ENCODE results near the gene SF3A2.

SF3A2 gene

DNA sequence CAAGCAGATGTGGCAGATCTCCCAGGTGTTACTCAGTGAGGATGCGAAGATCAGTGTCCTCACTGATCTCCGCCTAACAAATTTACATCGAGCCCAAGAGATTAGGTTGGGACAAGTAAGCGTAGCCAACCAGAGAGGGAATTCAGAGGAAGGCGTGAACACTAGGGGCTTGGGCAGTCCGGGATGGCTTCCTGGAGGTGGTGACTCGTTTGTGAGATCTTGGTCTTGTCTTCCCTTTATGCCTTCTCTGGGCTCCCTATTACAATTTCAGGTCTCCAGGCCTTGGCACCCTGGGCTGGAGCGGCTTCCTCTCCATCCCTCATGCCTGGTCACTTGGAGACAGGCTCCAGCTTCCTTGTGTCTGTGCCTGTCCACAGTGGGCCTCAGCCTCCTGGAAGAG is 6.2 kb downstream of the SF3A2 start:
- DNase-seq = no peak

DNA sequence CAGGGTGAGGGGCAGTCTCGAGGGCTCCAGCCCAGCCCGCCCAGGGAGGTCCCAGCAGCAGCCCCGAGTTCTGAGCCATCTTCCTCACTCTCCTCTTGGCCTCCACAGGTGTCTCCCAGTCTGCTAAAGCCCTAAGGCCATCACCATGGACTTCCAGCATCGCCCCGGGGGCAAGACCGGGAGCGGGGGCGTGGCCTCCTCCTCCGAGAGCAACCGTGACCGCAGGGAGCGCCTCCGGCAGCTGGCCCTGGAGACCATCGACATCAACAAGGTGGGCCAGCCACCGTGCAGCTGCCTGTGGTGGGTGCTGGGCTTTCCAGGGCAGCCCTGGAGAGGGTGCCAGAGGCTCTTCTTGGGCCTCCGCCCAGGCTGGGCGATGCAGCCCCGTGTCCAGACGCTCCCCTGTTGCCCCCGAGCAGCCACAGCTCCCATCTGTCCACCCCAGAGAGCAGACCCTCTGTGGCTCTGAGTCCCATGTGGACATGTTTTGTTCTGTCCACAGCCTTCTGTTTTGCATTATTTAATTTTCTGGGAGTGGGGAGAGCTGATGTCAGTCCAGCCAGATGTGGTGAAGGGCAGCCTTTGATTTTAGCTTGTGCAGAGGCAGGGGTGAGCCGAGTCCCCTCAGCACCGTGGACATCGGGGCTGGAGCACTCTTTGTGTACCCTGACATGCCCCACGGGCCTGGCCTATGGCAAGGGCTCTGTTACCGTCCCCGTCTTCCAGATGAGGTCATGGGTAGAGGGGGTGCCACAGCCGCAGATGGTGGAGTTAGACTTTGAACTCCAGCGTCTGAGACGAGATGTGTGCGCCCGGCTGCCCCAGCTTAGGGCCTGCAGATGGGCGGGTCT is 6.9 kb downstream of the SF3A2 start:
- DNase-seq = no peak

DNA sequence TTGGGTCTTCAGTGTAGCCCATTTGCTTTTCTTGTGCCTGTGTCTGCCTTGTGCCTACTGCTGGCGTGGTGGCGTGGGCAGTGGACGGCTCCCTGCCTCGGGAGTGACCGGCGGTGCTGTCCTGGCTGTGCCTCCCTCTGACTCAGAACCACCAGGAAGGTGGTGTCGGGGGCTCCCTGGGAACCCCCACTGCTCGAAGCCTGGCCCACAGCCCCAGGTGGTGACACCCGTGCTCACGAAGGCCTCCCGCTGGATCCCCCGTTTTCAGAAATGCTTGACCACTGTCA is 7.4 kb downstream of the SF3A2 start:
- DNase-seq = no peak

DNA sequence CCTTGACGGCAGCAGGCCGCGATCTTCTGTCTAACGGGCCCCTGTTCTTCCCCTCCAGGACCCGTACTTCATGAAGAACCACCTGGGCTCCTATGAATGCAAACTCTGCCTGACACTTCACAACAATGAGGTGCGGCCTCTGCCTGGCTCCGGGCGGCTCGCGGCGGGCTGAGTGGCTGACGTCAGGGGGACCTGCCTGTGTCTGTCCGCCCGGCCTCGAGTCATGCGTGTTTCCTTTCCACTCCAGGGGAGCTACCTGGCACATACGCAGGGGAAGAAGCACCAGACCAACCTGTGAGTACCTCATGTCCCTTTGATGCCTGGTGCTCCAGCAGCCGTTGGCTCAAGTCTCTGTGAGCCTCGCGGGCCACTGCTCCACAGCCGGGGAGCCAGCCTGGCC is 7.9 kb downstream of the SF3A2 start:
- no peak for DNase-seq

DNA sequence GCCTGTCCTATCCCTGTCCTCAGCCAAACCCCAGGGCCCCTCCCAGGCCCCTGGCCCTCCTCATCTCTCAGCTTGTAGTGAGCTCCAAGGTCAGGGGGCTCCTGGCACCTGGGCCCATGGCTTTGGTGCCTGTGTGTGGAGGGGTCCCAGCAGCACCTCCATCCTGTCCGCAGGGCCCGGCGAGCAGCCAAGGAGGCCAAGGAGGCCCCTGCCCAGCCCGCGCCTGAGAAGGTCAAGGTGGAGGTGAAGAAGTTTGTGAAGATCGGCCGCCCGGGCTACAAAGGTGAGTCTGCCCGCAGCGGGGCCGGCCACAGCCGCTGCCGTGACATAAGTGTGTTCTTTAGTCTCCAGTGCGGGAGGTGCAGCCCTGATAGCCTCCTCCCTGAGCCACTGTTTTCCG is 8.6 kb downstream of the SF3A2 start:
- DNase-seq = no peak

DNA sequence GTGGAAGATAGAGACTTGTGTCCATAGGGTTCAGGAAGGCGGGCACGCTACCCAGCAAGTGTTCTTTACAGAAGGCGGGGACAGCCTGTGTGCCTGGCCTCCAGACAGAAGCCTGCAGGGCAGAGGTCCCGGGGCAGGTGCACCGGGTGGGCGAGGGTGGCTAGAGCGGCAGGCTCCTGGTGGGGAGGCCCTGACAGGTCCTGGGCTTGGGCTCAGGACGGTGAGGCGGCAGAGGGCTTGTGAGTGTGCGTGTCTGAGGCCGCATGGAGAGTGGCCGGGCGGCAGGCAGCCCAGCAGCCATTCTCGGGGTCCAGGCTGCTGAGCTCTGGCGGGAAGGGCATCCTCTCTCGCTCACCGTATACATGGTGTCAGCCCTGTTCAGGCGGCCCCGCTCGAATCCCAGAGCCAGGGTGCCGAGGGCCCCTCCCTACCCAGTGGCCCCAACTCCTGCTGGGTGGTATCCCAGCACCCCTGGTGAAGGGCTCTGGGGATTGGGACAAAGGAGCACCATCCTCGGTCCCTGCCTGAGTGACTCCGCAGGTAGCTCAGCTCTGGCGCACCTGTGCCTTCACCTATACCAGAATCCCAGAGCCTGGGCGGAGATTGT is 9.5 kb downstream of the SF3A2 start:
- DNase-seq = no peak

DNA sequence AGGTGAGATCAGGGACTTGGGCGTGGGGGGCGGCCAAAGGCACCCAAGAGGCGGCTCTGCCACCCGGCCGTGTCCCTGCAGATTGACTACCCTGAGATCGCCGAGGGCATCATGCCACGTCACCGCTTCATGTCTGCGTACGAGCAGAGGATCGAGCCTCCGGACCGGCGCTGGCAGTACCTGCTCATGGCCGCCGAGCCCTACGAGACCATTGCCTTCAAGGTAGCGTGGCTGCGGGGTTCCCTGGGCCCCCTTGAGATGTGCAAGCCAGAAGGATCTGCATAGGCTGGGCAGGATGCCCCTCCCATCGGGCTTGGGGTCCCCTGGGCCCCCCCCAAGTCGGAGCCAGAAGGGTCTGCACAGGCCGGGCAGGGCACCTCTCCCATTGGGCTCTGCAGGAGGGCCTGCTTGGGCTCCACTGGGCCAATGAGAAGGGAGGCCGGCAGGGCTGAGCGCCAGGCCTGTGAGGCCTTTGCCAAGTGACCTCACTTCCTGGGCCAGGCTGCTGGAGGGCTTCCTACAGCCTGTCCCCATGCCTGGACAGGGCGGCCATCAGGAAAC is 10.3 kb downstream of the SF3A2 start:
- DNase-seq = no peak

DNA sequence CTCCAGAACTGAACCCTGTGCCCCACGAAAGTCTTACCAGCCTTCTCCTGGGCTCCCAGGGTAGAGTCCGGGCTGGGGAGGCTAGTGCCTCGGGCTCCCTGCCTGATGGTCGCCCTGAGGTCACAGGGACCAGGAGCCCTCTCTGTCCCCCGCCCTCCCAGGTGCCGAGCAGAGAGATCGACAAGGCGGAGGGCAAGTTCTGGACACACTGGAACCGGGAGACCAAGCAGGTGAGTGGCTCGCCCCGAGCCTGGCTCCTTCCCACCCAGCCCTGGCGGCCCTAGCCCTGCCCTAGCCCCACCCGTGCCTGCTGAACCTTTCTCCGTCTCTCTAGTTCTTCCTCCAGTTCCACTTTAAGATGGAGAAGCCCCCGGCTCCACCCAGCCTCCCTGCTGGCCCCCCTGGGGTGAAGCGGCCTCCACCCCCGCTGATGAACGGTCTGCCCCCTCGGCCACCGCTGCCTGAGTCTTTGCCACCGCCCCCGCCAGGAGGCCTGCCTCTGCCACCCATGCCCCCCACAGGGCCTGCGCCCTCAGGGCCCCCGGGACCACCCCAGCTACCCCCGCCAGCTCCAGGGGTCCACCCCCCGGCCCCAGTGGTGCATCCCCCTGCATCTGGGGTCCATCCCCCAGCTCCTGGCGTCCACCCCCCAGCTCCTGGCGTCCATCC is 10.9 kb downstream of the SF3A2 start:
- no peak for DNase-seq

DNA sequence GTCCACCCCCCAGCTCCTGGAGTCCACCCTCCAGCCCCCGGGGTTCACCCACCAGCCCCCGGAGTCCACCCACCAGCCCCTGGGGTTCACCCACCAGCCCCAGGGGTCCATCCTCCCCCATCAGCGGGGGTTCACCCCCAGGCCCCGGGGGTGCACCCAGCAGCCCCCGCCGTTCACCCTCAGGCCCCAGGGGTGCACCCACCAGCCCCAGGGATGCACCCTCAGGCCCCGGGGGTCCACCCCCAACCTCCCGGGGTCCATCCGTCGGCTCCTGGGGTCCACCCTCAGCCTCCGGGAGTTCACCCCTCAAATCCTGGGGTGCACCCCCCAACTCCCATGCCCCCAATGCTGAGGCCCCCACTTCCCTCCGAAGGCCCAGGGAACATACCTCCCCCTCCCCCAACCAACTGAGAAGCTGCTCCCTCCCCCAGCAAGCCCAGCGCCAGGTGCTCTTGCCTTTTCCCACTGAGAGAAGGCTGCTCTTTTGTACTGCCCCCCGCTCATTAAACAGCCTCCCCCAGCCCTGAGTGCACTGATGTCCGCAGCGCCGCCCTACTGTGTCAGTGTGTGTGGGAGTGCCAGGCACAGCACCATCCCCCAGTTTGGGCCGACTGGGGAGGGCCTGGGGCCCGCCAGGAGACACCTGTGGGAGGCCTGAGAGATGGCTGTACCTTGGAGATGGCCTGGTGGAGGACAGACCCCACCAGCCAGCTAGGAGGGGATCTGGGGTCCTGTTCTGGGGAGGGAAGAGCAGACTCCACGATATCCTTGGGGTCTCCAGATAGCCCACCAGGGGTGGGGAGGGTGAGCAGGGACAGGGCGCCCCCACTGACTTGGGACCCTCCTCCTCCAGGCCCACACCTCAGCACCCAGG is 11.7 kb downstream of the SF3A2 start:
- no peak for DNase-seq

DNA sequence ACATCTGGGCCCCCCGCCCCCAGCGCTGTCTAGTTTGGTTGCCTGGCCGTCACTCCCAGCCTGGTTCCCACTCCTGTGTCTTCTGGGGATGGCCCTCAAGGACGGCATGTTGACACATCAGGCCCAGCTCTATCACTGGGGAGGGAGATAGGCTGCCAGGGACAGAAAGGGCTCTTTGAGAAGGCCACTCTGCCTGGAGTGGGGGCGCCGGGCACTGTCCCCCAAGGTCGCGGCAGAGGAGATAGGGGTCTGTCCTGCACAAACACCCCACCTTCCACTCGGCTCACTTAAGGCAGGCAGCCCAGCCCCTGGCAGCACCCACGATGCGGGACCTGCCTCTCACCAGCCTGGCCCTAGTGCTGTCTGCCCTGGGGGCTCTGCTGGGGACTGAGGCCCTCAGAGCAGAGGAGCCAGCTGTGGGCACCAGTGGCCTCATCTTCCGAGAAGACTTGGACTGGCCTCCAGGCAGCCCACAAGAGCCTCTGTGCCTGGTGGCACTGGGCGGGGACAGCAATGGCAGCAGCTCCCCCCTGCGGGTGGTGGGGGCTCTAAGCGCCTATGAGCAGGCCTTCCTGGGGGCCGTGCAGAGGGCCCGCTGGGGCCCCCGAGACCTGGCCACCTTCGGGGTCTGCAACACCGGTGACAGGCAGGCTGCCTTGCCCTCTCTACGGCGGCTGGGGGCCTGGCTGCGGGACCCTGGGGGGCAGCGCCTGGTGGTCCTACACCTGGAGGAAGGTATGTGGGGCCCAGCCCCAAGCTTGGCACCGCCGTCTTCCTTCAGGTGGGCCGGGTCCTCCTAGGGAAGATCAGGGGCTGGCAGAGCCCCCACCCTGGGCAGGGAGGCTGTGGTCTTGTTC is 12.6 kb downstream of the SF3A2 start, which contains the start of gene AMH:
Gene AMH (plus strand): TSS at position 314 of the 857 bp plus-strand sequence. CDS start 10 bp downstream, at position 324.
- no peak for DNase-seq

DNA sequence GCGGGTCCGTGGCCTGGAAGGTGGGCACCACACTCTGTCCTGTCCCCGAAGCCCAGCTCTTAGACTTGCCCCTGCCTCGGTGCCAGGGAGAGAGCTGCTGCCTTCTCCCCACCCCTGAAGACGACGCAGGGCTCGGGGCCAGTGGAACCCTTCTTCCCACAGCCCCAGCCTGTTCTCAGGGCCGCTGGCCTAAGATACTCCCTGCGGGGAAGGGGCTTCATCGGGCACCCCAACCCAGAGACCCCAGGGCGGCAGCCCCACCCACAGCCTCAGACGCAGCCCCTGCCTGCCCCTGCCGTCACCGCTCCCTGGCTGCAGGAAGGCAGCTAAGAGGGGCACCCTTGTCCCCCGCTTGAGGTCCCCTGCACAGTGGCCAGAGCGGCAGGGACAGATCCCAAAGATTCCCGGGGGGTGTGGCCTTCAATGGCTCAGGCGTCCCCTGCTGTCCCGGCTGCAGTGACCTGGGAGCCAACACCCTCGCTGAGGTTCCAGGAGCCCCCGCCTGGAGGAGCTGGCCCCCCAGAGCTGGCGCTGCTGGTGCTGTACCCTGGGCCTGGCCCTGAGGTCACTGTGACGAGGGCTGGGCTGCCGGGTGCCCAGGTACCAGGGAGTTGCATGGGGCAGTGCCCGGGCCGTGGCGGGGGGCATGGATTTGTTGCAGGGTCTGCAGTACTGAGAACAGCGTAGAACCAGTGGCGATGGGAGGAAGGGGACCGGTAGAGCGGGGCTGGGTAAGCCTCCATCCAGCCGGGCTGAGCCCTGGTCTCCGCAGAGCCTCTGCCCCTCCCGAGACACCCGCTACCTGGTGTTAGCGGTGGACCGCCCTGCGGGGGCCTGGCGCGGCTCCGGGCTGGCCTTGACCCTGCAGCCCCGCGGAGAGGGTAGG is 13.5 kb downstream of the SF3A2 start:
- DNase-seq = no peak

DNA sequence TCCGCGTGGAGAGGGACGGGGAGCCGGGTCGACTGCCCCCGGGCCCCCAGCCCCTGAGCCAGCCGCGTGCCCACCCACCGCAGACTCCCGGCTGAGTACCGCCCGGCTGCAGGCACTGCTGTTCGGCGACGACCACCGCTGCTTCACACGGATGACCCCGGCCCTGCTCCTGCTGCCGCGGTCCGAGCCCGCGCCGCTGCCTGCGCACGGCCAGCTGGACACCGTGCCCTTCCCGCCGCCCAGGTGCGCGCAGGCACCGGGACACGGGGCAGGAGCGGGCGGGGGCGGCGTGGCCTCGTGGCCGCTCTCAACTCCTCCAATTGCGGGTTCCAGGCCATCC is 14.1 kb downstream of the SF3A2 start:
- no peak for DNase-seq

DNA sequence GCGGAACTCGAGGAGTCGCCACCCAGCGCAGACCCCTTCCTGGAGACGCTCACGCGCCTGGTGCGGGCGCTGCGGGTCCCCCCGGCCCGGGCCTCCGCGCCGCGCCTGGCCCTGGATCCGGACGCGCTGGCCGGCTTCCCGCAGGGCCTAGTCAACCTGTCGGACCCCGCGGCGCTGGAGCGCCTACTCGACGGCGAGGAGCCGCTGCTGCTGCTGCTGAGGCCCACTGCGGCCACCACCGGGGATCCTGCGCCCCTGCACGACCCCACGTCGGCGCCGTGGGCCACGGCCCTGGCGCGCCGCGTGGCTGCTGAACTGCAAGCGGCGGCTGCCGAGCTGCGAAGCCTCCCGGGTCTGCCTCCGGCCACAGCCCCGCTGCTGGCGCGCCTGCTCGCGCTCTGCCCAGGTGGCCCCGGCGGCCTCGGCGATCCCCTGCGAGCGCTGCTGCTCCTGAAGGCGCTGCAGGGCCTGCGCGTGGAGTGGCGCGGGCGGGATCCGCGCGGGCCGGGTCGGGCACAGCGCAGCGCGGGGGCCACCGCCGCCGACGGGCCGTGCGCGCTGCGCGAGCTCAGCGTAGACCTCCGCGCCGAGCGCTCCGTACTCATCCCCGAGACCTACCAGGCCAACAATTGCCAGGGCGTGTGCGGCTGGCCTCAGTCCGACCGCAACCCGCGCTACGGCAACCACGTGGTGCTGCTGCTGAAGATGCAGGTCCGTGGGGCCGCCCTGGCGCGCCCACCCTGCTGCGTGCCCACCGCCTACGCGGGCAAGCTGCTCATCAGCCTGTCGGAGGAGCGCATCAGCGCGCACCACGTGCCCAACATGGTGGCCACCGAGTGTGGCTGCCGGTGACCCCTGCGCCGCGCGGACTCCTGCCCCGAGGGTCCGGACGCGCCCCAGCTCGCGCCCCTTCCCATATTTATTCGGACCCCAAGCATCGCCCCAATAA is 14.8 kb downstream of the SF3A2 start:
- DNase-seq = no peak

DNA sequence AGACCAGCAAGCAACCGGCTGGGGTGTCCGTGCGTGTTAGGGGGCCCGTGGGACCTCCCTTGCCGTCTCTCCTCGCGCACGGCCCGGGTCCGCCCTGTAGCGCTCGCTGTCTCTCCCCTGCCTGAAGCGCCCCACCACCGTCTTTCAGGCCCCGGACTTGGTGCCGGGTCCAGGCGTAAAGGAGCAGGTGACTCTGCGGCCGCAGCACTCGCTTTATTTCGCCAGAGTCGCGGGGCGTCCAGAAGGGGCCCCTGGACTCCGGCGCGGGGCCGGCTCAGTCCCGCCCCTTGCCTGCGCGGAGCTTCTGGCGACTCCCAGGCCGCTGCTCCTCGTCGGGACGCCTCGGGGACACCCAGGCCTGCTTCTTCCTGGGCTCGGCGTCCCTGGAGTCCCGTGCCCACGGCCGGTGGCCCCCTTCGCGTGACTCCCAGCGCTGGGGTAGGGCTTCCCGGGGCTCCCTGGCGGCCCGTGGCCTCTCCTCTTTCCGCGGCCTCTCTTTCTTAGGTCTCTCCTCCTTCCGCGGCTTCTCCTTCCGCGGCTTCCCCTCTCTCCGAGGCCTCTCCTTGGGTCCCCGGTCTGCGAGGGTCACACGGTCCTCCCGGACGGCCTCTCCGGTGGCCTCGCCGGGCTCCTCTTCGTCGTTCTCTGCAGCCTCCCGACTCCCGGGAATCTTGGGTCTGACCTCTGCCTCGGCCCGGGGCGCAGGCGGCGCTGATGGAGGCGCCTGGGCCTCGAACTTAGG is 15.6 kb downstream of the SF3A2 start:
- DNase-seq = no peak

DNA sequence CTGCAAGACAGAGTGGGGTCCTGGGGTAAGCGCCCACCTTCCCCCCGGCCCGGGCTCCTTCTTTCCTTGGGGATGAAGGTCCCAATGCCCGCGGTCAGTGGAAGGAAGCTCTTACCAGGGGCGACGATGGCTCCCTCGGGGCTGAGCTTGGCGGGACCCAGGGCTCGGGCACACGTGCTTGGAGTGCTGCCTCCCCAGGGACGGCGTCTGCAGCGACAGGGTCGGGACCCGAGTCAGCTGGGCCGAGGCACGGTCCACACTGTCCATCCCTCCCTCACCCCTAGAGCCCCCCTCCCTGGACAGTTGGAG is 16.1 kb downstream of the SF3A2 start:
- no peak for DNase-seq

DNA sequence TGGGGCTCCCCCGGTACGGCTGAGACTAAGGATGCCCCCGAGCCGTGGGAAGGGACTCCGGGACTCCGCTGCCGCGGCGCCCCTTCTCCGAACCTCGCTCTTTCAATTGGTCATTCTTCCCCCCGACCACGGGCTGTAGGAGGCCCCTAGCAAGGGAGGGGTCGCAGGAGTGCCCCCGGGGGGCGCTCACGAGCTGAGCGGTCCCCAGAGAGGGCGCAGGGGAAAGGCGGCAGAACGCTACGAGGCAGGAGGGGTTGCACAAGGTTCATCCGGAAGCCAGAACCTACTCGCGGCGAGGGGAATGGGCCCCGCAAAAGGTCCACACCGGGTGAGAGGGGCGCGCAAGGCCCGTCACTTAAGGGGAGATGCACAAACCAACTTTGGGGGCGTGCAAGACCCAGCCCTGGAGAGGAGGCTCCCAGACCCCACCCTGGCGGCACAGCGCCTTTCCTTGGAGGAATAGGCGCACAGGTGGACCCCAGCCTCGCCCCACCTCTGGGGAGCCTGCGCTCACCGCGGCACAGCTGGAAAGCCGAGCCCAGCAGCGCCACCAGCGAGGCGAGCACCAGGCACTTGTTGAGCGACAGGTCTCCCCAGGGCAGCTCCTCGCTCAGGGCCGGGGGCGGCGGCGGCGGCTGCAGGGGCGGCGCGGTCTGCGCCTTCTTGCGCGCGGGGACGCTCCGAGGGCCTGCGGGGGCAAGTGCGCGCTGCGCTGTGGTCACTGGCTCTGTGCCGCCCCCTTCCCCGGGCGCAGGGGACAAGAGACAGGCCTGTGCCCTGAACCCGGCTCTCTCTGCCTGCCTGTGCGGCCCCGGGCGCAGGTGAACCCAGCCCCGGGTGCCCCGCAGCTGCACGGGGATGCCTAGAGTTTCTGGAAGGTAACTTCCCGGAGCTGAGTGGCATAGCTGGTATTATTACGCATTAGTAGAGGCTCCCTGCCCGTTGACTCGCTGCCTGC is 16.8 kb downstream of the SF3A2 start:
- no peak for DNase-seq

DNA sequence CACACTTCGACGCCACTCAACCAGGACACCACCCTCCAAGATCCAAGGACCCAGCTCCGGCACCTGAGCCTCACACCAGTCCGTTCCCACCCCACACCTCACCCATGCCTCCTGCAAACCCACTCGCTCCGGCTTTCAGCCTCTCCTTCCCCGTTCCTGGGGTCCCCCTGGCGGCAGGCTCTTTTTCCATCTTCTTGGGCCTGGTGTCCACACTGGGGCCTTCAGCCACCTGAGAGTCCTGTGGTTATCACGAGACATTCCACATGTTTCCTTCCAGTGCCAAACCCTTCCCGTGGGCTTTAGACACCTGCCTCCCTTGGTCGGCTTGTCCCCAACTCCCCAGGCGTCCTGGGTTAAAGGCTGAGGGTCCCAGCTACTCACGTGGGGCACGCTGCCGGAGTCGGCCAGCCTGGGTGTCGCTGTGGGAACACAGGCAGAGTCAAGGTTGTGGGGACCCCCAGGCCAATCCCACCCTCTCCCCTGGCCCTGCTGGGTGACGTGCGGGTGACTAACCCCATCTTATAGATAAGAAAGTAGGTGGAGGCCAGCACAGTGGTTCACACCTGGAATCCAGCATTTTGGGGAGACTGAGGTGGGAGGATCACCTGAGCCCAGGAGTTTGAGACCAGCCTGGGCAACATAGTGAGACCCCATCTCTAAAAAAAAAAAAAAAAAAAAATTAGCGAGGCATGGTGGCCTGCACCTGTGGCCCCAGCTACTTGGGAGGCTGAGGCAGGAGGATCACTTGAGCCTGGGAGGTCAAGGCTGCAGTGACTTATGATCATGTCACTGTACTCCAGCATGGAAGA is 17.6 kb downstream of the SF3A2 start:
- DNase-seq = no peak

Data from T1000 (cell line).